ENCODE data around the gene CHRDL1. TPM values are rescaled to one million over a fixed set of nuclear protein-coding genes. Genes with fewer than 3 reads are reported as not detected.

Gene CHRDL1
- total and polyA plus RNA-seq, 4 donors, result 9.6 to 45.3 (median 26.9) TPM

DNA sequence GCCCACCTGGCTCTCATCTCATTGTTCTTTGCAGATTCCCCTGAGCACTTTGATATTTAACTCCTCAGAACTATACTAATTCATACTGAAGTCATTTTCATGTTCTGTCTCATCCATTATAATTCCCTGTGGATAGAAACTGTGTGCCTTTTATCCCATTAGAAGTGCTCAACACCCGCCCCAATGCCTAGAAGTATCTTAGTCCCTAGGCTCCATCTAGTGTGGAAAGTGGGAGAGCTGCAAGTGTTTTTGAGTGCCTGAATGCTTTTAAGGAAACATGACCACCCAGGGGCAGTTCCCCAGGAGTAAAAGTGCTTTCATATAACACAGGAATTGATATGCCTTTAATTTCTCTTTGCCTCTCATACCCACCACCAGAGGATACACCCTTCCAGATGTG, 117.0 kb downstream of the CHRDL1 start:
- peaks cover 0 to 57% (median 28%) of the 10 kb centered on the region in 3 donors for H3K27me3 ChIP-seq (ENCODE audit: control insufficient read depth in 3 of 3, insufficient read depth in 3 of 3, low read length in 2 of 3)
- ATAC-seq (ENCODE audit: insufficient read depth, low FRiP score), result no peak
- no peak overlapping the region for H3K27ac ChIP-seq (ENCODE audit: low read depth in 1 of 2, low read length in 1 of 2)
- no peak for DNase-seq
- no peaks in the 10 kb centered on the region for H3K36me3 ChIP-seq (ENCODE audit: control insufficient read depth in 4 of 4, insufficient read depth in 4 of 4, low read length in 4 of 4)
- no peaks in the 10 kb centered on the region for H3K9me3 ChIP-seq (ENCODE audit: control insufficient read depth in 4 of 4, insufficient read depth in 3 of 4, low read length in 3 of 4)
- no peak overlapping the region for H3K4me3 ChIP-seq
- TF ChIP-seq, protein P1, sequence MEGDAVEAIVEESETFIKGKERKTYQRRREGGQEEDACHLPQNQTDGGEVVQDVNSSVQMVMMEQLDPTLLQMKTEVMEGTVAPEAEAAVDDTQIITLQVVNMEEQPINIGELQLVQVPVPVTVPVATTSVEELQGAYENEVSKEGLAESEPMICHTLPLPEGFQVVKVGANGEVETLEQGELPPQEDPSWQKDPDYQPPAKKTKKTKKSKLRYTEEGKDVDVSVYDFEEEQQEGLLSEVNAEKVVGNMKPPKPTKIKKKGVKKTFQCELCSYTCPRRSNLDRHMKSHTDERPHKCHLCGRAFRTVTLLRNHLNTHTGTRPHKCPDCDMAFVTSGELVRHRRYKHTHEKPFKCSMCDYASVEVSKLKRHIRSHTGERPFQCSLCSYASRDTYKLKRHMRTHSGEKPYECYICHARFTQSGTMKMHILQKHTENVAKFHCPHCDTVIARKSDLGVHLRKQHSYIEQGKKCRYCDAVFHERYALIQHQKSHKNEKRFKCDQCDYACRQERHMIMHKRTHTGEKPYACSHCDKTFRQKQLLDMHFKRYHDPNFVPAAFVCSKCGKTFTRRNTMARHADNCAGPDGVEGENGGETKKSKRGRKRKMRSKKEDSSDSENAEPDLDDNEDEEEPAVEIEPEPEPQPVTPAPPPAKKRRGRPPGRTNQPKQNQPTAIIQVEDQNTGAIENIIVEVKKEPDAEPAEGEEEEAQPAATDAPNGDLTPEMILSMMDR (IDR thresholded peaks at IDR 0.05; ENCODE audit: control extremely low read depth, extremely low read depth), result no peak
- H3K9ac ChIP-seq (ENCODE audit: insufficient read depth in 1 of 2, low read length in 2 of 2), result no peak overlapping the region
- WGBS, 2 donors, result 54 to 81% methylated on average over 1 of the region's 1 CpG
- no peaks in the 10 kb centered on the region for H3K4me1 ChIP-seq (ENCODE audit: control insufficient read depth in 5 of 5, insufficient read depth in 5 of 5, low read length in 5 of 5)

DNA sequence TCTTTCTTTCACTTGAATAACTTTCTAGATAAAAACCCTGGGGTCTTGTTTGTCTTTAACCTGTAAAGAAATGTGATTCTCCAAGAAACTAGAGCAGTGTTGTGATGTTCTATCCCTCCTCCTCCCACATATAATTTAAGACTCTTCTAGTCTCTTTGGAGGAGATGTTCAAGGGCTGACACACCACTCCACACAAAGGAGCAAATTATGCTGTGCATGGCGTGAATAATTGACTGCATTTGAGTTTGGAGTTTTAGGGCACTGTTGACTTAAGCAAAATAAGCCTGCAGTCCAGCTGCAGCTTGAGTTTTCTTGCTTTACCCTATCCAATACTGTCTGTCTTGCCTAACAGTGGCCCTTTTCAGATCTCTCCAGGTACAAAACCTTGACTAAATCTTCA, 119.7 kb downstream of the CHRDL1 start:
- ATAC-seq (ENCODE audit: insufficient read depth, low FRiP score) (no peak), DNase-seq (no peak)
- Histone ChIP-seq H3K27me3 (ENCODE audit: control insufficient read depth in 3 of 3, insufficient read depth in 3 of 3, low read length in 2 of 3) (peaks cover 0 to 44% (median 20%) of the 10 kb centered on the region in 3 donors), H3K4me3 (no peak overlapping the region), H3K4me1 (ENCODE audit: control insufficient read depth in 5 of 5, insufficient read depth in 5 of 5, low read length in 5 of 5) (no peaks in the 10 kb centered on the region), H3K9ac (ENCODE audit: insufficient read depth in 1 of 2, low read length in 2 of 2) (no peak overlapping the region), H3K36me3 (ENCODE audit: control insufficient read depth in 4 of 4, insufficient read depth in 4 of 4, low read length in 4 of 4) (no peaks in the 10 kb centered on the region), H3K9me3 (ENCODE audit: control insufficient read depth in 4 of 4, insufficient read depth in 3 of 4, low read length in 3 of 4) (peaks cover 0 to 2% (median 0%) of the 10 kb centered on the region in 4 donors), H3K27ac (ENCODE audit: low read depth in 1 of 2, low read length in 1 of 2) (no peak overlapping the region)
- TF ChIP-seq, protein P1 (IDR thresholded peaks at IDR 0.05; ENCODE audit: control extremely low read depth, extremely low read depth), result no peak
- 50 to 70% methylated on average over 1 of the region's 1 CpG for WGBS, 2 donors

DNA sequence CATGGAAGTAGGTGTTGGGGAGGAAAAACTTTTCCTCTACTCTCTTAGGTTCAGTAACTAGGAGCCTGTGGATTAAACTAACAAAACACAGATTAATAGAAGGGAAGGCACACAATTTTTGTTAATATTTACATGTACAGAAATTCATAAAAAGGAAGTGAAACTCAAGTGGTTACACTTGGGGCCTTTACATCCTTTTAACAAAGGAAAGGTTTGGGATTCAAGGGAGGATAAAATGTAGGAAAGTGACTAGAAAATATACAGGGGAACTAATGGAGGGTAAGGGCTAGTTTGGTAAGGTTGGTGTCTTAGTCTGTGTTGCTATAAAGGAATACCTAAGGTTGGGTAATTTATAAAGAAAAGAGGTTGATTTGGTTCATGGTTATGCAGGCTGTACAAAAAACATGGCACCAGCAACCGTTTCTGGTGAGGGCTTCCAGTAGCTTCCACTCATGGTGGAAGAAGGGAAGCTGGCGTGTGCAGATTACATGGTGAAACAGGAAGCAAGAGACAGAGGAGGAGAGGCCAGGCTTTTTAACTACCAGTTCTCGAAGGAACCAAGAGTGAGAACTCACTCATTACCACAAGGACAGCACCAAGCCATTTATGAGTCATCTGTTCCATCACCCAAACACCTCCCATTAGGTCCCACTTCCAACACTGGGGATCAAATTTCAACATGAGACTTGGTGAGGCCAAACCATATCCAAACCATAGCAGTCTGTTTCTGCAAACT, 124.4 kb downstream of the CHRDL1 start:
- Histone ChIP-seq H3K4me3 (no peak overlapping the region), H3K9ac (ENCODE audit: insufficient read depth in 1 of 2, low read length in 2 of 2) (no peak overlapping the region), H3K36me3 (ENCODE audit: control insufficient read depth in 4 of 4, insufficient read depth in 4 of 4, low read length in 4 of 4) (no peaks in the 10 kb centered on the region), H3K4me1 (ENCODE audit: control insufficient read depth in 5 of 5, insufficient read depth in 5 of 5, low read length in 5 of 5) (no peaks in the 10 kb centered on the region), H3K9me3 (ENCODE audit: control insufficient read depth in 4 of 4, insufficient read depth in 3 of 4, low read length in 3 of 4) (peaks cover 0 to 5% (median 0%) of the 10 kb centered on the region in 4 donors), H3K27me3 (ENCODE audit: control insufficient read depth in 3 of 3, insufficient read depth in 3 of 3, low read length in 2 of 3) (peaks cover 4 to 21% (median 7%) of the 10 kb centered on the region in 3 donors), H3K27ac (ENCODE audit: low read depth in 1 of 2, low read length in 1 of 2) (no peak overlapping the region)
- 53 to 56% methylated on average over 2 to 3 of the region's 3 CpGs for WGBS, 2 donors
- DNase-seq (no peak), ATAC-seq (ENCODE audit: insufficient read depth, low FRiP score) (no peak)
- TF ChIP-seq, protein P1 (IDR thresholded peaks at IDR 0.05; ENCODE audit: control extremely low read depth, extremely low read depth), result no peak

Measured in lung (tissue), 12 donors.